HepG2 (cell line): ENCODE measurements around the gene TUBB. TPM values are rescaled to one million over a fixed set of nuclear protein-coding genes. Genes with fewer than 3 reads are reported as not detected.
A peak's percentile ranks its signal among the peaks of the same experiment; 100 is the strongest.

ENCODE experiments used
- FOXP1 ChIP-seq, 2 experiments: fragments of 450-650 bp in 1 of 2; IDR thresholded peaks; 2 replicates each; pipeline ENCODE4 v1.6.1; 2017 to 2018; ENCODE audit warnings: antibody characterized with exemption in 1 of 2
- GTF2F1 ChIP-seq: fragments of 150-350 bp; IDR thresholded peaks from 2 replicates; pipeline ENCODE4 v1.6.1; 2014; ENCODE audit warnings: low read length
- HDAC2 ChIP-seq: sonication (generic); formaldehyde crosslinking; IDR thresholded peaks from 2 replicates; pipeline ENCODE4 v1.4.0; 2020; ENCODE audit warnings: missing genetic modification reagents
- NR2F2 ChIP-seq: IDR thresholded peaks from 2 replicates; pipeline ENCODE4 v1.6.1; 2012; ENCODE audit warnings: low read depth, inconsistent platforms, borderline replicate concordance
- POGK ChIP-seq: sonication (generic); formaldehyde crosslinking; conservative IDR thresholded peaks from 2 replicates; pipeline ENCODE4 v1.8.0; 2022; ENCODE audit warnings: mild to moderate bottlenecking, moderate library complexity, missing genetic modification reagents
- ZKSCAN5 ChIP-seq: sonication (generic); formaldehyde crosslinking; IDR thresholded peaks from 2 replicates; pipeline ENCODE4 v1.5.1; 2020; ENCODE audit warnings: mild to moderate bottlenecking, missing genetic modification reagents
- ZNF33B ChIP-seq: sonication (generic); formaldehyde crosslinking; IDR thresholded peaks from 2 replicates; pipeline ENCODE4 v1.5.1; 2020; ENCODE audit warnings: mild to moderate bottlenecking, missing genetic modification reagents
- ZNF768 ChIP-seq: sonication (generic); formaldehyde crosslinking; IDR thresholded peaks from 2 replicates; pipeline ENCODE4 v1.4.0; 2020; ENCODE audit warnings: missing genetic modification reagents
- ZNF784 ChIP-seq: sonication (generic); formaldehyde crosslinking; IDR thresholded peaks from 2 replicates; pipeline ENCODE4 v1.5.1; 2020; ENCODE audit warnings: missing genetic modification reagents, mild to moderate bottlenecking, borderline replicate concordance
- ZNF800 ChIP-seq: sonication (generic); formaldehyde crosslinking; IDR thresholded peaks from 2 replicates; pipeline ENCODE4 v1.4.0; 2020; ENCODE audit warnings: missing genetic modification reagents
- polyA plus RNA-seq, 8 experiments: library from polyadenylated mRNA; depleted of rRNA in 3 of 8; stranded (reverse) in 7 of 8; unstranded in 1 of 8; fragments of >200 nt; fragmentation: Illumina TruSeq in 4 of 8; extraction: Trizol in 4 of 8; gene quantifications; 2 replicates each; pipeline versions ENCODE4 v1.2.1 to v1.2.3, GENCODE V29; 2011 to 2016; ENCODE audit warnings: low read depth in 4 of 8, missing spikeins in 1 of 8, mixed read lengths in 1 of 8; ENCODE audit not compliant: insufficient read depth in 1 of 8
- total RNA-seq, 5 experiments: library from RNA; depleted of rRNA; stranded (reverse); fragments of >200 nt; fragmentation: Illumina TruSeq; extraction: Trizol; gene quantifications; 2 replicates each; pipeline ENCODE4 v1.2.3, GENCODE V29; 2016; ENCODE audit warnings: low read depth in 1 of 5
- TF ChIP-seq, protein P1 (sequence below): sonication (generic); formaldehyde crosslinking; IDR thresholded peaks from 2 replicates; pipeline ENCODE4 v1.5.1; 2020; ENCODE audit warnings: missing genetic modification reagents, mild to moderate bottlenecking, borderline replicate concordance
- TF ChIP-seq, protein P2 (sequence below): sonication (generic); formaldehyde crosslinking; IDR thresholded peaks from 2 replicates; pipeline ENCODE4 v1.4.0; 2020; ENCODE audit warnings: mild to moderate bottlenecking, missing genetic modification reagents
- TF ChIP-seq, protein P3 (sequence below): sonication (generic); formaldehyde crosslinking; IDR thresholded peaks from 2 replicates; pipeline ENCODE4 v1.4.0; 2020; ENCODE audit warnings: mild to moderate bottlenecking, missing genetic modification reagents
- TF ChIP-seq, protein P4 (sequence below): sonication (generic); formaldehyde crosslinking; IDR thresholded peaks from 2 replicates; pipeline ENCODE4 v1.5.0; 2020; ENCODE audit warnings: missing genetic modification reagents
- TF ChIP-seq, protein P5 (sequence below): sonication (generic); formaldehyde crosslinking; IDR thresholded peaks from 2 replicates; pipeline ENCODE4 v1.8.1; 2023; ENCODE audit warnings: mild to moderate bottlenecking, missing genetic modification reagents

Gene TUBB
- total and polyA plus RNA-seq, 2 of the 13 experiments (the other 11 are each of a cell fraction or from before 2014, with no cell fraction given), result 911 to 1,163 TPM

DNA sequence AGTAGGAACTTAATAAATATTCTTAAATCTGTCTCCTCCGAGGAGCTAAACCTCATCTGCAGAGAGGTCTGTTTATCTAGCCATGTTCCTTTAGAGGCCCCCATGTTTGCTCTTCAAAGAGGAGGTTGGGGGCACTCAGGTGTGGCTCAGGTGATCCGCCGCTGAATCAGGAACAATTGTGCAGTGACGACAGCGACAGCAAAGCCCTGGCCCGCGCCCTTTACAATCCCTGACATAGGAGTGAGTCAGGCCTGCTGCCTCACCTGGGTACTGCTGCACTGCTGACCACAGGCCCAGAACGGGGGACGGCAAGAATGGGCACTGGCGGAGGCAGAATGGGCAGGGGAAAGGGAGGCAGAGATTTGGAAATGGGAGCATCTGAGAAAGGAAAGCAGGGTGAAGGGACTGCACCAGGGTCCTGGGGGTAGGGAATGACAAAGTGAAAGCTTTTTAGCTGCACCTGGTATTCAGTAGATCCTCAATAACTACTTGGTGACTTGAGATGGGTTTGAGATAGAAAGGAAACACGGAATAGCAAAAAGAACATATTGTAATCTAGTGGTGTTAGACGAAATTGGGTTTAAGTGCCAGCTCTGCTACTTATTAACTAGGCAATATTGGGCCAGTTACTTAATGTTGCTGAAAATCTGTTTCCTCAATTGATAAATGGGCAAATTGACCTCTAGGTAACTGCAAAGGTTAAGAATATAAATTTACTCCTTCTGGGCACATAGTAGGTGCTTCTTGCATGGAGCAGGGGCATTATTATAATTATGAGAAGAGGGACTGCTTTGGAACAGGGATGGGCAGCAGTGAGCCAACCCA lies 29.6 kb downstream of the TUBB start (continued):
- TF ChIP-seq, protein P1, sequence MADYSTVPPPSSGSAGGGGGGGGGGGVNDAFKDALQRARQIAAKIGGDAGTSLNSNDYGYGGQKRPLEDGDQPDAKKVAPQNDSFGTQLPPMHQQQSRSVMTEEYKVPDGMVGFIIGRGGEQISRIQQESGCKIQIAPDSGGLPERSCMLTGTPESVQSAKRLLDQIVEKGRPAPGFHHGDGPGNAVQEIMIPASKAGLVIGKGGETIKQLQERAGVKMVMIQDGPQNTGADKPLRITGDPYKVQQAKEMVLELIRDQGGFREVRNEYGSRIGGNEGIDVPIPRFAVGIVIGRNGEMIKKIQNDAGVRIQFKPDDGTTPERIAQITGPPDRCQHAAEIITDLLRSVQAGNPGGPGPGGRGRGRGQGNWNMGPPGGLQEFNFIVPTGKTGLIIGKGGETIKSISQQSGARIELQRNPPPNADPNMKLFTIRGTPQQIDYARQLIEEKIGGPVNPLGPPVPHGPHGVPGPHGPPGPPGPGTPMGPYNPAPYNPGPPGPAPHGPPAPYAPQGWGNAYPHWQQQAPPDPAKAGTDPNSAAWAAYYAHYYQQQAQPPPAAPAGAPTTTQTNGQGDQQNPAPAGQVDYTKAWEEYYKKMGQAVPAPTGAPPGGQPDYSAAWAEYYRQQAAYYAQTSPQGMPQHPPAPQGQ (CRISPR knock-in tag), result no peak
- TF ChIP-seq, protein P2, sequence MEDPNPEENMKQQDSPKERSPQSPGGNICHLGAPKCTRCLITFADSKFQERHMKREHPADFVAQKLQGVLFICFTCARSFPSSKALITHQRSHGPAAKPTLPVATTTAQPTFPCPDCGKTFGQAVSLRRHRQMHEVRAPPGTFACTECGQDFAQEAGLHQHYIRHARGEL (CRISPR knock-in tag), result no peak
- TF ChIP-seq ZKSCAN5 (CRISPR knock-in tag) (0 out of 2 replicates have a peak, but pooled peaks have one; percentile 31), ZNF768 (CRISPR knock-in tag) (peak; percentile 33; the same call in 1 of the 2 replicates), ZNF784 (CRISPR knock-in tag) (0 out of 2 replicates have a peak, but pooled peaks have one; percentile 40), NR2F2 (no peak; the same call in 1 of the 2 replicates), ZNF33B (CRISPR knock-in tag) (0 out of 2 replicates have a peak, but pooled peaks have one; percentile 13), GTF2F1 (0 out of 2 replicates have a peak, but pooled peaks have one; percentile 26), POGK (CRISPR knock-in tag) (peak; percentile 50; the same call in 1 of the 2 replicates), HDAC2 (CRISPR knock-in tag) (0 out of 2 replicates have a peak, but pooled peaks have one; percentile 13), ZNF800 (CRISPR knock-in tag) (0 out of 2 replicates have a peak, but pooled peaks have one; percentile 43), FOXP1 (IDR thresholded peaks at IDR 0.05) (no peak), FOXP1 (CRISPR knock-in tag; IDR thresholded peaks at IDR 0.05) (0 out of 2 replicates have a peak, but pooled peaks have one; percentile 38)
- TF ChIP-seq, protein P3, sequence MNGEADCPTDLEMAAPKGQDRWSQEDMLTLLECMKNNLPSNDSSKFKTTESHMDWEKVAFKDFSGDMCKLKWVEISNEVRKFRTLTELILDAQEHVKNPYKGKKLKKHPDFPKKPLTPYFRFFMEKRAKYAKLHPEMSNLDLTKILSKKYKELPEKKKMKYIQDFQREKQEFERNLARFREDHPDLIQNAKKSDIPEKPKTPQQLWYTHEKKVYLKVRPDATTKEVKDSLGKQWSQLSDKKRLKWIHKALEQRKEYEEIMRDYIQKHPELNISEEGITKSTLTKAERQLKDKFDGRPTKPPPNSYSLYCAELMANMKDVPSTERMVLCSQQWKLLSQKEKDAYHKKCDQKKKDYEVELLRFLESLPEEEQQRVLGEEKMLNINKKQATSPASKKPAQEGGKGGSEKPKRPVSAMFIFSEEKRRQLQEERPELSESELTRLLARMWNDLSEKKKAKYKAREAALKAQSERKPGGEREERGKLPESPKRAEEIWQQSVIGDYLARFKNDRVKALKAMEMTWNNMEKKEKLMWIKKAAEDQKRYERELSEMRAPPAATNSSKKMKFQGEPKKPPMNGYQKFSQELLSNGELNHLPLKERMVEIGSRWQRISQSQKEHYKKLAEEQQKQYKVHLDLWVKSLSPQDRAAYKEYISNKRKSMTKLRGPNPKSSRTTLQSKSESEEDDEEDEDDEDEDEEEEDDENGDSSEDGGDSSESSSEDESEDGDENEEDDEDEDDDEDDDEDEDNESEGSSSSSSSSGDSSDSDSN, result no peak; the same call in 1 of the 2 replicates
- TF ChIP-seq, protein P4, sequence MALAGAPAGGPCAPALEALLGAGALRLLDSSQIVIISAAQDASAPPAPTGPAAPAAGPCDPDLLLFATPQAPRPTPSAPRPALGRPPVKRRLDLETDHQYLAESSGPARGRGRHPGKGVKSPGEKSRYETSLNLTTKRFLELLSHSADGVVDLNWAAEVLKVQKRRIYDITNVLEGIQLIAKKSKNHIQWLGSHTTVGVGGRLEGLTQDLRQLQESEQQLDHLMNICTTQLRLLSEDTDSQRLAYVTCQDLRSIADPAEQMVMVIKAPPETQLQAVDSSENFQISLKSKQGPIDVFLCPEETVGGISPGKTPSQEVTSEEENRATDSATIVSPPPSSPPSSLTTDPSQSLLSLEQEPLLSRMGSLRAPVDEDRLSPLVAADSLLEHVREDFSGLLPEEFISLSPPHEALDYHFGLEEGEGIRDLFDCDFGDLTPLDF (CRISPR knock-in tag), result no peak; the same call in 1 of the 2 replicates
- TF ChIP-seq, protein P5, sequence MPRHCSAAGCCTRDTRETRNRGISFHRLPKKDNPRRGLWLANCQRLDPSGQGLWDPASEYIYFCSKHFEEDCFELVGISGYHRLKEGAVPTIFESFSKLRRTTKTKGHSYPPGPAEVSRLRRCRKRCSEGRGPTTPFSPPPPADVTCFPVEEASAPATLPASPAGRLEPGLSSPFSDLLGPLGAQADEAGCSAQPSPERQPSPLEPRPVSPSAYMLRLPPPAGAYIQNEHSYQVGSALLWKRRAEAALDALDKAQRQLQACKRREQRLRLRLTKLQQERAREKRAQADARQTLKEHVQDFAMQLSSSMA, result 0 out of 2 replicates have a peak, but pooled peaks have one; percentile 38
